Measurements from ENCODE around the gene SERPINA10. TPM values are rescaled to one million over a fixed set of nuclear protein-coding genes. Genes with fewer than 3 reads are reported as not detected.

SERPINA10 gene
- total and polyA plus RNA-seq, 2 of the 13 experiments (the other 11 are each of a cell fraction or from before 2014, with no cell fraction given): 20.1 to 20.2 TPM

GRCh38 chr14:94292872-94293577 is at the start of gene SERPINA10 (continued):
- TF ChIP-seq REXO4 (CRISPR knock-in tag; IDR thresholded peaks at IDR 0.05; ENCODE audit: borderline replicate concordance) (no peak), SOX5 (CRISPR knock-in tag; IDR thresholded peaks at IDR 0.05; ENCODE audit: borderline replicate concordance) (peak; percentile 72), GZF1 (CRISPR knock-in tag; IDR thresholded peaks at IDR 0.05) (no peak; the same call in 1 of the 2 replicates), ZNF567 (CRISPR knock-in tag; IDR thresholded peaks at IDR 0.05; ENCODE audit: borderline replicate concordance) (no peak; the same call in 1 of the 2 replicates), MTF2 (CRISPR knock-in tag; IDR thresholded peaks at IDR 0.05; ENCODE audit: borderline replicate concordance) (0 out of 2 replicates have a peak, but pooled peaks have one; percentile 71), POLR2G (IDR thresholded peaks at IDR 0.05; ENCODE audit: low read depth, low read length) (peak; percentile 98), IKZF5 (CRISPR knock-in tag; IDR thresholded peaks at IDR 0.05) (peak; percentile 90), HOXA5 (CRISPR knock-in tag; IDR thresholded peaks at IDR 0.05) (no peak; the same call in none of the 2 replicates), SRF (IDR thresholded peaks at IDR 0.05; ENCODE audit: low read depth, low read length) (no peak), TAF15 (IDR thresholded peaks at IDR 0.05; ENCODE audit: low read depth, low read length, poor library complexity, severe bottlenecking) (no peak), NFIC (IDR thresholded peaks at IDR 0.05; ENCODE audit: low read length) (peak; percentile 53; the same call in 1 of the 2 replicates), RBAK (CRISPR knock-in tag; IDR thresholded peaks at IDR 0.05) (no peak), CREB3 (CRISPR knock-in tag; IDR thresholded peaks at IDR 0.05) (0 out of 2 replicates have a peak, but pooled peaks have one; percentile 64), SYNCRIP (IDR thresholded peaks at IDR 0.05; ENCODE audit: insufficient read depth, low read depth, low read length) (no peak), NFIB (CRISPR knock-in tag; IDR thresholded peaks at IDR 0.05; ENCODE audit: borderline replicate concordance) (no peak), PAWR (CRISPR knock-in tag; IDR thresholded peaks at IDR 0.05; ENCODE audit: borderline replicate concordance) (0 out of 2 replicates have a peak, but pooled peaks have one; percentile 12), SALL1 (CRISPR knock-in tag; IDR thresholded peaks at IDR 0.05) (peak; percentile 78), PPARG (CRISPR knock-in tag; conservative IDR thresholded peaks at IDR 0.05) (peak; percentile 87), ZC3H4 (CRISPR knock-in tag; IDR thresholded peaks at IDR 0.05; ENCODE audit: borderline replicate concordance) (no peak), U2AF2 (IDR thresholded peaks at IDR 0.05; ENCODE audit: low read depth, low read length) (no peak), ZNF777 (CRISPR knock-in tag; IDR thresholded peaks at IDR 0.05) (no peak), TCF7 (IDR thresholded peaks at IDR 0.05; ENCODE audit: low read depth) (no peak), ATF5 (CRISPR knock-in tag; IDR thresholded peaks at IDR 0.05; ENCODE audit: low read depth) (no peak), NFKB2 (CRISPR knock-in tag; IDR thresholded peaks at IDR 0.05; ENCODE audit: borderline replicate concordance) (peak; percentile 33; the same call in 1 of the 2 replicates), ATRX (CRISPR knock-in tag; IDR thresholded peaks at IDR 0.05; ENCODE audit: borderline replicate concordance) (no peak), MXD1 (CRISPR knock-in tag; IDR thresholded peaks at IDR 0.05) (no peak), ZNF547 (CRISPR knock-in tag; IDR thresholded peaks at IDR 0.05) (no peak; the same call in 1 of the 2 replicates), SMC3 (IDR thresholded peaks at IDR 0.05; ENCODE audit: low read length) (peak; percentile 34; the same call in 1 of the 2 replicates), MAX (IDR thresholded peaks at IDR 0.05) (peak; percentile 9; the same call in 1 of the 2 replicates)

Data from HepG2 (cell line).